Activated naive CD4-positive, alpha-beta T cell treated with anti-CD3 and anti-CD28 coated beads, Interleukin-2, amount 50 U/mL, for 72 hours (primary cell): ENCODE data around the gene HPX. TPM values are rescaled to one million over a fixed set of nuclear protein-coding genes. Genes with fewer than 3 reads are reported as not detected.

Experiments used
- ATAC-seq, 2 donors: fragments of 150-1000 bp; cut with Tn5 transposase; 2 replicates each; pipeline ENCODE4 v1.10.0; 2021; ENCODE audit warnings: mild to moderate bottlenecking in 2 of 2, moderate library complexity in 2 of 2
- DNase-seq, 2 donors: peaks; one replicate each; pipeline ENCODE4 v3.0.0; 2021 to 2022; ENCODE audit warnings: low spot score in 2 of 2
- H3K27ac Mint-ChIP-seq, 2 donors: one replicate each; pipeline ENCODE4 v1.8.0; 2022; ENCODE audit warnings: mild to moderate bottlenecking in 2 of 2, mixed read lengths in 2 of 2
- H3K36me3 Mint-ChIP-seq, 2 donors: one replicate each; pipeline ENCODE4 v1.8.0; 2022; ENCODE audit warnings: mixed read lengths in 2 of 2
- H3K9me3 Mint-ChIP-seq, 2 donors: one replicate each; pipeline ENCODE4 v1.8.0; 2022; ENCODE audit warnings: mixed read lengths in 2 of 2
- total RNA-seq, 2 donors: library from RNA; stranded (reverse); gene quantifications; one replicate each; pipeline ENCODE4 v1.2.3, GENCODE V29; 2022

Gene HPX
- total RNA-seq, 2 donors from 2014 or later, result 0.41 to 0.55 TPM

- DNase-seq, result peak; percentile 38 to 70
- Mint-ChIP-seq H3K36me3 (no peaks in the 10 kb centered on the region), H3K27ac (peak within 1 kb of the TSS; percentile 18 to 53), H3K9me3 (no peaks in the 10 kb centered on the region)
- peak; percentile 78 to 83 for ATAC-seq
These were observed 32.9 kb upstream of the HPX start, which contains the start of gene TRIM3 for GRCh38 chr11:6473451-6474412. TRIM3 (minus strand) TSS chr11:6473941; CDS start chr11:6465695, 8,246 bp downstream.

GRCh38 chr11:6472934-6473333, 32.1 kb upstream of the HPX start:
- no peaks in the 10 kb centered on the region for H3K9me3 Mint-ChIP-seq
- peak in 1 of 2 donors; percentile 1 for ATAC-seq

GRCh38 chr11:6469599-6469998, 28.8 kb upstream of the HPX start:
- Mint-ChIP-seq H3K36me3 (no peaks in the 10 kb centered on the region), H3K27ac (no peak overlapping the region), H3K9me3 (no peaks in the 10 kb centered on the region)
- DNase-seq (no peak), ATAC-seq (no peak)

More at GRCh38 chr11:6472934-6473333, 32.1 kb upstream of the HPX start:
- DNase-seq, result no peak
- Mint-ChIP-seq H3K27ac (no peak overlapping the region), H3K36me3 (no peaks in the 10 kb centered on the region)

GRCh38 chr11:6468712-6469495, 28.1 kb upstream of the HPX start:
- DNase-seq, result no peak
- no peaks in the 10 kb centered on the region for H3K36me3 Mint-ChIP-seq

GRCh38 chr11:6459099-6459450, 18.3 kb upstream of the HPX start:
- H3K27ac Mint-ChIP-seq, result no peak overlapping the region
- no peaks in the 10 kb centered on the region for H3K36me3 Mint-ChIP-seq
- DNase-seq (no peak), ATAC-seq (no peak)
- H3K9me3 Mint-ChIP-seq, result no peaks in the 10 kb centered on the region

More at GRCh38 chr11:6468712-6469495, 28.1 kb upstream of the HPX start:
- H3K27ac Mint-ChIP-seq, result no peak overlapping the region
- H3K9me3 Mint-ChIP-seq, result no peaks in the 10 kb centered on the region
- peak in 1 of 2 donors; percentile 46 for ATAC-seq

- ATAC-seq (no peak), DNase-seq (no peak)
- Mint-ChIP-seq H3K27ac (peak overlapping the region in 1 of 2 donors; percentile 40), H3K9me3 (no peaks in the 10 kb centered on the region), H3K36me3 (no peaks in the 10 kb centered on the region)
These were observed 17.7 kb upstream of the HPX start for GRCh38 chr11:6458352-6459098.

- H3K36me3 Mint-ChIP-seq, result no peaks in the 10 kb centered on the region
- no peak for ATAC-seq
- no peak for DNase-seq
- no peaks in the 10 kb centered on the region for H3K9me3 Mint-ChIP-seq
- H3K27ac Mint-ChIP-seq, result no peak overlapping the region
These were observed 17.0 kb upstream of the HPX start for GRCh38 chr11:6457581-6458320.

- H3K9me3 Mint-ChIP-seq, result no peaks in the 10 kb centered on the region
- DNase-seq, result no peak
- ATAC-seq, result no peak
- no peaks in the 10 kb centered on the region for H3K36me3 Mint-ChIP-seq
- H3K27ac Mint-ChIP-seq, result no peak overlapping the region
These were observed 15.7 kb upstream of the HPX start for GRCh38 chr11:6456361-6457073.

- ATAC-seq (no peak), DNase-seq (no peak)
- Mint-ChIP-seq H3K36me3 (no peaks in the 10 kb centered on the region), H3K9me3 (no peaks in the 10 kb centered on the region), H3K27ac (no peak overlapping the region)
These were observed 14.3 kb upstream of the HPX start for GRCh38 chr11:6455070-6455469.

- Mint-ChIP-seq H3K27ac (no peak overlapping the region), H3K36me3 (no peaks in the 10 kb centered on the region), H3K9me3 (no peaks in the 10 kb centered on the region)
- no peak for DNase-seq
- no peak for ATAC-seq
These were observed 12.4 kb upstream of the HPX start for GRCh38 chr11:6453152-6453551.

GRCh38 chr11:6452219-6452618, 11.4 kb upstream of the HPX start:
- H3K27ac Mint-ChIP-seq, result no peak overlapping the region
- no peak for DNase-seq
- ATAC-seq, result no peak
- no peaks in the 10 kb centered on the region for H3K36me3 Mint-ChIP-seq
- no peaks in the 10 kb centered on the region for H3K9me3 Mint-ChIP-seq

GRCh38 chr11:6448574-6448973, 7.8 kb upstream of the HPX start:
- Mint-ChIP-seq H3K36me3 (no peaks in the 10 kb centered on the region), H3K9me3 (no peaks in the 10 kb centered on the region), H3K27ac (no peak overlapping the region)
- ATAC-seq, result no peak
- DNase-seq, result no peak

- Mint-ChIP-seq H3K27ac (no peak overlapping the region), H3K36me3 (no peaks in the 10 kb centered on the region), H3K9me3 (no peaks in the 10 kb centered on the region)
- DNase-seq (peak in 1 of 2 donors; percentile 60), ATAC-seq (peak; percentile 84 to 86)
These were observed 2.6 kb upstream of the HPX start for GRCh38 chr11:6443269-6444003.

- Mint-ChIP-seq H3K36me3 (no peaks in the 10 kb centered on the region), H3K27ac (no peak overlapping the region), H3K9me3 (no peaks in the 10 kb centered on the region)
- no peak for DNase-seq
- no peak for ATAC-seq
These were observed 1.7 kb upstream of the HPX start for GRCh38 chr11:6442441-6442840.

- Mint-ChIP-seq H3K27ac (no peak overlapping the region), H3K9me3 (no peaks in the 10 kb centered on the region), H3K36me3 (no peaks in the 10 kb centered on the region)
- DNase-seq (peak in 1 of 2 donors; percentile 19), ATAC-seq (peak; percentile 56 to 60)
These were observed 1.7 kb downstream of the HPX start for GRCh38 chr11:6438979-6439571.
